CD4-positive, alpha-beta memory T cell (primary cell): ENCODE measurements around the gene GSTT2. TPM values are rescaled to one million over a fixed set of nuclear protein-coding genes. Genes with fewer than 3 reads are reported as not detected.
A peak's percentile ranks its signal among the peaks of the same experiment; 100 is the strongest.

ENCODE experiments used
- CTCF ChIA-PET: fragments of 350-600 bp; sonication (Branson Sonifier 250); formaldehyde crosslinking; loops from one replicate; lab custom pipeline; 2021; ENCODE audit warnings: inconsistent platforms; ENCODE audit not compliant: partially characterized antibody; lab: Charles Lee
- POLR2A ChIA-PET: fragments of 350-600 bp; sonication (Branson Sonifier 250); formaldehyde crosslinking; loops from one replicate; lab custom pipeline; 2021; ENCODE audit not compliant: partially characterized antibody; lab: Charles Lee
- DNase-seq, 5 donors: peaks; one replicate each; pipeline versions ENCODE4 v3.0.0 to v3.0.0-alpha.2; 2020 to 2022; ENCODE audit warnings: mixed read lengths in 1 of 5
- H3K27ac ChIP-seq: one replicate; pipeline ENCODE4 v1.7.0; 2013; ENCODE audit warnings: low read depth, low read length
- H3K27me3 ChIP-seq: 2 replicates; pipeline ENCODE4 v1.7.0; 2013; ENCODE audit warnings: mild to moderate bottlenecking, low read length, moderate library complexity; ENCODE audit not compliant: insufficient read depth
- H3K36me3 ChIP-seq: 2 replicates; pipeline ENCODE4 v1.7.0; 2013; ENCODE audit warnings: mild to moderate bottlenecking, low read length, moderate library complexity; ENCODE audit not compliant: insufficient read depth
- H3K4me1 ChIP-seq: 2 replicates; pipeline ENCODE4 v1.7.0; 2013; ENCODE audit warnings: mild to moderate bottlenecking, low read length, moderate library complexity; ENCODE audit not compliant: insufficient read depth
- H3K4me3 ChIP-seq, 2 donors: one replicate each; pipeline ENCODE4 v1.7.0; 2013; ENCODE audit warnings: low read length in 2 of 2, mild to moderate bottlenecking in 1 of 2
- H3K9me3 ChIP-seq, 2 donors: one replicate each; pipeline ENCODE4 v1.7.0; 2013; ENCODE audit warnings: low read length in 2 of 2, control low read depth in 1 of 2; ENCODE audit not compliant: control insufficient read depth in 1 of 2
- H3K27ac Mint-ChIP-seq, 7 donors: one replicate each; pipeline ENCODE4 v1.8.0; 2020 to 2021; ENCODE audit warnings: mixed read lengths in 7 of 7, mild to moderate bottlenecking in 6 of 7, inconsistent platforms in 3 of 7, moderate library complexity in 3 of 7
- H3K27me3 Mint-ChIP-seq, 2 donors: one replicate each; pipeline ENCODE4 v1.8.0; 2020 to 2021; ENCODE audit warnings: mixed read lengths in 2 of 2
- H3K36me3 Mint-ChIP-seq, 2 donors: one replicate each; pipeline ENCODE4 v1.8.0; 2020 to 2021; ENCODE audit warnings: mixed read lengths in 2 of 2, inconsistent platforms in 1 of 2, mild to moderate bottlenecking in 1 of 2
- H3K4me1 Mint-ChIP-seq, 4 donors: one replicate each; pipeline ENCODE4 v1.8.0; 2020 to 2021; ENCODE audit warnings: mixed read lengths in 4 of 4, mild to moderate bottlenecking in 1 of 4
- H3K4me3 Mint-ChIP-seq, 8 donors: one replicate each; pipeline ENCODE4 v1.8.0; 2020 to 2021; ENCODE audit warnings: mixed read lengths in 8 of 8, mild to moderate bottlenecking in 7 of 8, moderate library complexity in 6 of 8, inconsistent platforms in 3 of 8
- H3K9me3 Mint-ChIP-seq, 8 donors: one replicate each; pipeline ENCODE4 v1.8.0; 2020 to 2021; ENCODE audit warnings: mixed read lengths in 8 of 8, mild to moderate bottlenecking in 5 of 8, inconsistent platforms in 3 of 8, moderate library complexity in 1 of 8
- intact Hi-C: fragments of 100-400 bp; cut with micrococcal nuclease; formaldehyde crosslinking; loops from one replicate; pipeline ENCODE4 v1.15.1; 2023
- polyA plus RNA-seq, 2 donors: library from polyadenylated mRNA; unstranded; fragments of 300-500 nt; fragmentation: Illumina TruSeq; gene quantifications; one replicate each; pipeline ENCODE4 v1.2.3, GENCODE V29; 2021
- total RNA-seq, 2 experiments: library from RNA; stranded (reverse); gene quantifications; one replicate each; pipeline ENCODE4 v1.2.3, GENCODE V29; 2021

The GSTT2 gene
- total and polyA plus RNA-seq, 4 experiments from 2014 or later = not detected

GRCh38 chr22:24003887-24004286, 24.0 kb downstream of the GSTT2 start:
- Mint-ChIP-seq H3K4me1 (no peaks in the 10 kb centered on the region), H3K27ac (peak overlapping the region in 1 of 7 donors; percentile 9), H3K9me3 (no peaks in the 10 kb centered on the region), H3K4me3 (no peak overlapping the region), H3K27me3 (peaks cover 5 to 8% of the 10 kb centered on the region in 2 donors), H3K36me3 (no peaks in the 10 kb centered on the region)
- Histone ChIP-seq H3K27ac (no peak overlapping the region), H3K4me3 (no peak overlapping the region), H3K27me3 (no peaks in the 10 kb centered on the region), H3K36me3 (no peaks in the 10 kb centered on the region), H3K9me3 (no peaks in the 10 kb centered on the region), H3K4me1 (no peaks in the 10 kb centered on the region)
- no peak for DNase-seq
- ChIA-PET CTCF (no interaction called here), POLR2A (no interaction called here)
- intact Hi-C loops = no loop called here

GRCh38 chr22:24005201-24005600, 25.3 kb downstream of the GSTT2 start, which contains the start of gene GSTT4:
GSTT4 (minus strand) TSS chr22:24005453; CDS start chr22:24005356, 97 bp downstream.
- H3K9me3 Mint-ChIP-seq = no peaks in the 10 kb centered on the region
- peaks cover under 1 to 5% (median 2%) of the 10 kb centered on the region in 4 donors for H3K4me1 Mint-ChIP-seq
- no peak within 1 kb of the TSS for H3K27ac Mint-ChIP-seq
- no peaks in the 10 kb centered on the region for H3K27me3 ChIP-seq
- H3K4me1 ChIP-seq = peaks cover under 1% of the 10 kb centered on the region
- peaks cover 5 to 9% of the 10 kb centered on the region in 2 donors for H3K27me3 Mint-ChIP-seq
- H3K36me3 ChIP-seq = no peaks in the 10 kb centered on the region
- ChIA-PET POLR2A (no interaction called here), CTCF (no interaction called here)
- intact Hi-C loops = no loop called here
- H3K4me3 Mint-ChIP-seq = no peak within 1 kb of the TSS
- no peaks in the 10 kb centered on the region for H3K36me3 Mint-ChIP-seq
- no peak within 1 kb of the TSS for H3K27ac ChIP-seq
- no peak within 1 kb of the TSS for H3K4me3 ChIP-seq
- DNase-seq = no peak
- H3K9me3 ChIP-seq = no peaks in the 10 kb centered on the region

GRCh38 chr22:24006207-24006913, 26.4 kb downstream of the GSTT2 start:
- H3K4me1 Mint-ChIP-seq = peaks cover 8 to 17% (median 10%) of the 10 kb centered on the region in 4 donors

GRCh38 chr22:24006914-24007214, 26.9 kb downstream of the GSTT2 start:
- H3K36me3 Mint-ChIP-seq = peaks cover 0 to 9% of the 10 kb centered on the region in 2 donors
- peaks cover 9% of the 10 kb centered on the region for H3K4me1 ChIP-seq
- ChIA-PET CTCF (no interaction called here), POLR2A (interaction anchor here (1.2 kb wide), 1 partner anchor 10 kb away, joined by 3 read pairs; no protein-coding TSS in a partner anchor)
- intact Hi-C loops = no loop called here
- H3K27ac Mint-ChIP-seq = no peak overlapping the region
- H3K4me3 ChIP-seq = no peak overlapping the region
- no peaks in the 10 kb centered on the region for H3K9me3 ChIP-seq
- peaks cover 0 to 5% (median 0%) of the 10 kb centered on the region in 8 donors for H3K9me3 Mint-ChIP-seq
- no peak overlapping the region for H3K27ac ChIP-seq
- no peak overlapping the region for H3K4me3 Mint-ChIP-seq
- DNase-seq = no peak
- no peaks in the 10 kb centered on the region for H3K36me3 ChIP-seq
- H3K27me3 Mint-ChIP-seq = peaks cover 5 to 13% of the 10 kb centered on the region in 2 donors
- no peaks in the 10 kb centered on the region for H3K27me3 ChIP-seq
- H3K4me1 Mint-ChIP-seq = peaks cover 8 to 22% (median 12%) of the 10 kb centered on the region in 4 donors

More at GRCh38 chr22:24006207-24006913, 26.4 kb downstream of the GSTT2 start:
- peaks cover 5% of the 10 kb centered on the region for H3K4me1 ChIP-seq
- no peaks in the 10 kb centered on the region for H3K27me3 ChIP-seq
- intact Hi-C loops = no loop called here
- Mint-ChIP-seq H3K27ac (no peak overlapping the region), H3K9me3 (peaks cover 0 to 5% (median 0%) of the 10 kb centered on the region in 8 donors), H3K27me3 (peaks cover 5 to 13% of the 10 kb centered on the region in 2 donors), H3K36me3 (peaks cover 0 to 5% of the 10 kb centered on the region in 2 donors), H3K4me3 (no peak overlapping the region)
- H3K36me3 ChIP-seq = no peaks in the 10 kb centered on the region
- CTCF ChIA-PET = no interaction called here
- no peak overlapping the region for H3K4me3 ChIP-seq
- POLR2A ChIA-PET = interaction anchor here (1.2 kb wide), 1 partner anchor 10 kb away, joined by 3 read pairs; no protein-coding TSS in a partner anchor
- DNase-seq = no peak
- H3K9me3 ChIP-seq = no peaks in the 10 kb centered on the region
- H3K27ac ChIP-seq = no peak overlapping the region

- H3K4me3 Mint-ChIP-seq = no peak overlapping the region
- H3K36me3 Mint-ChIP-seq = peaks cover 0 to 9% of the 10 kb centered on the region in 2 donors
- no peaks in the 10 kb centered on the region for H3K9me3 ChIP-seq
Measured at GRCh38 chr22:24007253-24008021, 27.5 kb downstream of the GSTT2 start.

GRCh38 chr22:24008022-24008283, 28.0 kb downstream of the GSTT2 start:
- Mint-ChIP-seq H3K4me1 (peaks cover 13 to 30% (median 17%) of the 10 kb centered on the region in 4 donors), H3K36me3 (peaks cover 0 to 9% of the 10 kb centered on the region in 2 donors), H3K4me3 (no peak overlapping the region), H3K27me3 (peaks cover 5 to 8% of the 10 kb centered on the region in 2 donors), H3K27ac (peak overlapping the region in 1 of 7 donors; percentile 64), H3K9me3 (peaks cover 0 to 5% (median 0%) of the 10 kb centered on the region in 8 donors)
- no peaks in the 10 kb centered on the region for H3K9me3 ChIP-seq
- intact Hi-C loops = no loop called here
- no peak overlapping the region for H3K27ac ChIP-seq
- no peaks in the 10 kb centered on the region for H3K27me3 ChIP-seq
- H3K36me3 ChIP-seq = no peaks in the 10 kb centered on the region
- no peak for DNase-seq
- peaks cover 19% of the 10 kb centered on the region for H3K4me1 ChIP-seq
- no peak overlapping the region for H3K4me3 ChIP-seq
- ChIA-PET CTCF (no interaction called here), POLR2A (interaction anchor here (4.1 kb wide), 1 partner anchor 149 kb away, joined by 42 read pairs; no protein-coding TSS in a partner anchor)

More at GRCh38 chr22:24007253-24008021, 27.5 kb downstream of the GSTT2 start:
- CTCF ChIA-PET = no interaction called here
- Mint-ChIP-seq H3K27me3 (peaks cover 5 to 8% of the 10 kb centered on the region in 2 donors), H3K27ac (peak overlapping the region in 1 of 7 donors; percentile 64), H3K9me3 (peaks cover 0 to 5% (median 0%) of the 10 kb centered on the region in 8 donors), H3K4me1 (peaks cover 11 to 28% (median 15%) of the 10 kb centered on the region in 4 donors)
- H3K27ac ChIP-seq = no peak overlapping the region
- intact Hi-C loops = no loop called here
- no peak for DNase-seq
- peaks cover 15% of the 10 kb centered on the region for H3K4me1 ChIP-seq
- no peak overlapping the region for H3K4me3 ChIP-seq
- POLR2A ChIA-PET = interaction anchor here (1.2 to 4.1 kb wide), 2 partner anchors 9 to 149 kb away, joined by 3 to 42 read pairs; no protein-coding TSS in a partner anchor
- no peaks in the 10 kb centered on the region for H3K27me3 ChIP-seq
- no peaks in the 10 kb centered on the region for H3K36me3 ChIP-seq
